Measurements from ENCODE around the gene RFC2. TPM values are rescaled to one million over a fixed set of nuclear protein-coding genes. Genes with fewer than 3 reads are reported as not detected.
"Not testable (repeated sequence)": the region's sequence is repeated elsewhere in the genome, so short reads cannot be mapped to it uniquely, and the experiment has no call there.

Gene RFC2
- total and polyA plus RNA-seq, 10 of the 15 experiments (the other 5 are each of a cell fraction or from before 2014, with no cell fraction given) = 25.8 to 145 (median 90.9) TPM

- TF ChIP-seq SKIL (IDR thresholded peaks at IDR 0.05; ENCODE audit: low read depth, poor library complexity, severe bottlenecking) = no peak
- 0 out of 2 replicates have a peak, but pooled peaks have one; percentile 18 for TF ChIP-seq RUNX3 (IDR thresholded peaks at IDR 0.05; ENCODE audit: low read length)
- TF ChIP-seq SREBF1 (IDR thresholded peaks at IDR 0.05; ENCODE audit: low read length) = no peak
Measured at GRCh38 chr7:74256491-74257408, 2.6 kb upstream of the RFC2 start (continued).

GRCh38 chr7:74255461-74255860 is 1.3 kb upstream of the RFC2 start:
- ATAC-seq (peak; percentile 13), FAIRE-seq (peak; percentile 89)
- H3K36me3 ChIP-seq (ENCODE audit: control insufficient read depth in 2 of 2, insufficient read depth in 2 of 2, low read length in 1 of 2); in situ Hi-C loops (cut with MboI); intact Hi-C loops (cut with micrococcal nuclease; ENCODE audit: unreplicated experiment); H2AFZ ChIP-seq (ENCODE audit: control insufficient read depth, low read depth, low read length); H4K20me1 ChIP-seq (ENCODE audit: control insufficient read depth, insufficient read depth); DNase-seq (ENCODE audit: low read depth, low spot score); H3K9me3 ChIP-seq (replicated peaks; ENCODE audit: control insufficient read depth, insufficient read depth, low read length); H3K27me3 ChIP-seq (replicated peaks in 1 of 2; ENCODE audit: control insufficient read depth in 2 of 2, insufficient read depth in 2 of 2, low read length in 1 of 2); BruUV-seq (replicated peaks): not testable (repeated sequence)
- POLR2A ChIA-PET = interaction anchor here (0.6 to 2.0 kb wide), 4 partner anchors 9 to 45 kb away, joined by 4 to 7 read pairs (median 6); partner anchors contain the start of gene LAT2
- H3K27ac ChIP-seq (ENCODE audit: control insufficient read depth, insufficient read depth) = peak overlapping the region; percentile 88
- CTCF ChIA-PET = interaction anchor here (1.8 kb wide), 1 partner anchor 44 kb away, joined by 9 read pairs; no protein-coding TSS in a partner anchor
- RAD21 ChIA-PET (ENCODE audit: unreplicated experiment) = interaction anchor here (0.6 to 3.1 kb wide), 4 partner anchors 9 to 48 kb away, joined by 3 to 20 read pairs (median 7); no protein-coding TSS in a partner anchor
- H3K4me1 ChIP-seq (ENCODE audit: control insufficient read depth, insufficient read depth, low read length) = peaks cover 33% of the 10 kb centered on the region
- WGBS (ENCODE audit: insufficient coverage, insufficient replicate concordance, low lambda C conversion rate, missing lambda C conversion rate) = under 1% methylated on average over 6 of the region's 6 CpGs
- peak overlapping the region; percentile 78 for H3K4me3 ChIP-seq
- SMC1A ChIA-PET (ENCODE audit: uncharacterized antibody, unreplicated experiment) = interaction anchor here (0.8 to 4.2 kb wide), 6 partner anchors 15 to 39 kb away, joined by 3 to 41 read pairs (median 4); no protein-coding TSS in a partner anchor
- H3K9ac ChIP-seq (ENCODE audit: control insufficient read depth, insufficient read depth, low read length) = peak overlapping the region; percentile 82
- peaks cover 28% of the 10 kb centered on the region for H3K79me2 ChIP-seq (ENCODE audit: control insufficient read depth, insufficient read depth, low read length)
- peak overlapping the region; percentile 44 for H3K4me2 ChIP-seq (ENCODE audit: control insufficient read depth, insufficient read depth)
